ENCODE data around the gene FARS2. TPM values are rescaled to one million over a fixed set of nuclear protein-coding genes. Genes with fewer than 3 reads are reported as not detected.

The FARS2 gene
- total and polyA plus RNA-seq, 4 donors = 6.3 to 14.2 (median 10.5) TPM

DNA sequence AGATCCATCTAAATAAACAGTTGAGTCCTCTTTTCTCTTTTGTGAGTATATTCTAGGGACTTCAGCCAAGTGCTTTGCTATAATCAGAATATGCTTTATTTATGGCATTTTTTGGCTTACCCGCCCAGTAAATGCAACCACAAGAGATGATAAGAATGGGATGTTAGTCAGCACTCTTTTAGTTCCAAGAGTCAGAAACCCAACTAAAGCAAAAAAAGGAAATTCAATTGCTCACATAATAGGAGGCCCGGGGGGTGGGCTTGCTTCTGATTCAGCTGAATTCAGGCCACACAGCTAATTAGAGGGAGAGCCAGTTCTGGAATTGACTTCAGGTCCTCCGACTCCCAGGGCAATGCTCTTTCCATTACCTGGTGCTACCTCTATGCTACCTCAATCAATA is 250.6 kb downstream of the FARS2 start:
- Histone ChIP-seq H3K27ac (ENCODE audit: low read depth in 1 of 2, low read length in 2 of 2) (no peak overlapping the region), H3K4me1 (ENCODE audit: control insufficient read depth in 1 of 2, insufficient read depth in 2 of 2, low read length in 2 of 2) (no peaks in the 10 kb centered on the region), H3K36me3 (ENCODE audit: control insufficient read depth in 1 of 2, insufficient read depth in 2 of 2, low read length in 1 of 2) (no peaks in the 10 kb centered on the region), H3K9me3 (ENCODE audit: control insufficient read depth, low read length) (no peaks in the 10 kb centered on the region), H3K4me3 (ENCODE audit: low read length in 2 of 2) (no peak overlapping the region), H3K27me3 (ENCODE audit: control insufficient read depth in 1 of 2, insufficient read depth in 2 of 2, low read length in 1 of 2) (no peaks in the 10 kb centered on the region)
- WGBS, 2 donors = 61 to 63% methylated on average over 3 of the region's 3 CpGs
- DNase-seq = no peak
- ATAC-seq (ENCODE audit: low FRiP score) = no peak
- intact Hi-C loops (cut with DNase I) = no loop called here

DNA sequence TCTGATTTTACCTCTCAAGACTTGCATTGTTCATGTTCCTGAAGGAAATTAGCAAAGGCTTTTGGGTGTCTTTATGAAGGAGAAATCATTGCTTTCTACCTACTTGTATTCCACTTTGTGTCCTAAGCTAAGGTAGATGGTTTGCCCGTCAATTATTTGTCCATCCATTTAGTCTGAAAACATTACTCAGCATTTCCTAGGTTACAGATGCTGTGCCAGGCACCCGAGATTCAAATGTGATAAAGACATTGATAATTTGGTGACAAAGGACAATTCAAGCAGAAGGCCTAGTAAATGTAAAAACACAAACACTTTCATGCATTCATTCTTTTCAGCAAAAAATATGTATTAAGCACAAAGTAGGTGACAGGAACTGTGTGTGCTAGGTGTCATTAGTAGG is 251.1 kb downstream of the FARS2 start:
- H3K9me3 ChIP-seq (ENCODE audit: control insufficient read depth, low read length) = no peaks in the 10 kb centered on the region
- H3K27ac ChIP-seq (ENCODE audit: low read depth in 1 of 2, low read length in 2 of 2) = no peak overlapping the region
- no peaks in the 10 kb centered on the region for H3K27me3 ChIP-seq (ENCODE audit: control insufficient read depth in 1 of 2, insufficient read depth in 2 of 2, low read length in 1 of 2)
- intact Hi-C loops (cut with DNase I) = no loop called here
- H3K4me1 ChIP-seq (ENCODE audit: control insufficient read depth in 1 of 2, insufficient read depth in 2 of 2, low read length in 2 of 2) = no peaks in the 10 kb centered on the region
- H3K4me3 ChIP-seq (ENCODE audit: low read length in 2 of 2) = no peak overlapping the region
- ATAC-seq (ENCODE audit: low FRiP score) (no peak), DNase-seq (no peak)
- 93 to 94% methylated on average over 2 of the region's 2 CpGs for WGBS, 2 donors
- H3K36me3 ChIP-seq (ENCODE audit: control insufficient read depth in 1 of 2, insufficient read depth in 2 of 2, low read length in 1 of 2) = no peaks in the 10 kb centered on the region

DNA sequence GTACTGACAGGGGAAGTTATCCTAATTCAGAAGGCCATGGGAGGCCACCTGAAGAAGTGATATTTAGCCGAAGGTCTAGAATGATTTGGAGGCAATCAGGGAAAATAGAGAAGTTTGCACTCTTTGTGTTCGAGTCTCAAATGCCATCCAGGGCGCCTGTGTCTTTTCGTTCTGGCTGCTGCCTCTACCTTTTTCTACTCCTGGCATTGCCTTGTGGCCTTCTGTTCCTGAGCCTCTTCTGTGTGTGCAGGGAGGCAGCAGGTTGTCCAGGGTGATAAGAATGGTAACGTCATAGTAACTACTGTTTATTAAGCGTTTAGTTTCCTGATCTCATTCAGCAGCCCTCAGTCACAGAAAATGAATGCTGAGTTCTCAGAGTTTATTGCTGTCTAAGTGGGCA is 252.1 kb downstream of the FARS2 start:
- no peak for DNase-seq
- 94 to 95% methylated on average over 6 of the region's 6 CpGs for WGBS, 2 donors
- Histone ChIP-seq H3K4me3 (ENCODE audit: low read length in 2 of 2) (no peak overlapping the region), H3K4me1 (ENCODE audit: control insufficient read depth in 1 of 2, insufficient read depth in 2 of 2, low read length in 2 of 2) (no peaks in the 10 kb centered on the region), H3K27me3 (ENCODE audit: control insufficient read depth in 1 of 2, insufficient read depth in 2 of 2, low read length in 1 of 2) (no peaks in the 10 kb centered on the region), H3K9me3 (ENCODE audit: control insufficient read depth, low read length) (no peaks in the 10 kb centered on the region), H3K27ac (ENCODE audit: low read depth in 1 of 2, low read length in 2 of 2) (no peak overlapping the region), H3K36me3 (ENCODE audit: control insufficient read depth in 1 of 2, insufficient read depth in 2 of 2, low read length in 1 of 2) (no peaks in the 10 kb centered on the region)
- ATAC-seq (ENCODE audit: low FRiP score) = no peak
- intact Hi-C loops (cut with DNase I) = no loop called here

DNA sequence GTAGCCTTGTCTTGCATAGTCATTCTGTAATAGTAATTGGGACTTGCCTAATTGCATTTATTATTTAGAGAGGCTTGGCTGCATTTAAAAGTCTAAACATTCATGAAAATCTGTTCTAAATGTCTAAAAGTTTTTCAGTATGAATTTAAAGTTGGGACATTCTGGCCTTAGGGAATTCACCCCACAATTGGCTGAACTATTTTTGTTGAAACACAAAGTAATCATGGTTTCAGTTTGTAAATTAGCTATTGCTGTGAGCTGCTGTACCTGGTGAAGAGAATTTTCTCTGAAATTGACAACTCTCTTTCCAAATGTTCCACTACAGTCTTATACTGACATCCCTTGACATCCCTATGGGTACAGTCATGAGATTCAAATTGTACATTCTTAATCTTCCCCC is 253.0 kb downstream of the FARS2 start:
- no peaks in the 10 kb centered on the region for H3K9me3 ChIP-seq (ENCODE audit: control insufficient read depth, low read length)
- DNase-seq (no peak), ATAC-seq (ENCODE audit: low FRiP score) (no peak)
- intact Hi-C loops (cut with DNase I) = no loop called here
- no peak overlapping the region for H3K4me3 ChIP-seq (ENCODE audit: low read length in 2 of 2)
- no peaks in the 10 kb centered on the region for H3K36me3 ChIP-seq (ENCODE audit: control insufficient read depth in 1 of 2, insufficient read depth in 2 of 2, low read length in 1 of 2)
- H3K4me1 ChIP-seq (ENCODE audit: control insufficient read depth in 1 of 2, insufficient read depth in 2 of 2, low read length in 2 of 2) = no peaks in the 10 kb centered on the region
- no peaks in the 10 kb centered on the region for H3K27me3 ChIP-seq (ENCODE audit: control insufficient read depth in 1 of 2, insufficient read depth in 2 of 2, low read length in 1 of 2)
- H3K27ac ChIP-seq (ENCODE audit: low read depth in 1 of 2, low read length in 2 of 2) = no peak overlapping the region

DNA sequence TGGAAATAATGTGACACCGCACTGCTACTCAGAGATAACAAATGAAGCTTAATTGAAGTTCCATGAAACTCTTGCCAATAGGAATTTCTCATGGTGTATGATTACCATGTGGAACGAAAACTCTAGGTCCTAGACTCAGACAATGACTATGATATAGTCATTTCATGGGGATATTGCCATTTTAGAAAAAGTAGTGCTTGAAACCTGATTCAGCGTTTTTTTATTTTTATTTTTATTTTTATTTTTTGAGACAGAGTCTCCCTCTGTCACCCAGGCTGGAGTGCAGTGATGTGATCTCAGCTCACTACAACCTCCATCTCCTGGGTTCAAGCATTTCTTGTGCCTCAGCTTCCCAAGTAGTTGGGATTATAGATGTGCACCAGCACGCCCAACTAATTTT is 253.9 kb downstream of the FARS2 start:
- no peaks in the 10 kb centered on the region for H3K9me3 ChIP-seq (ENCODE audit: control insufficient read depth, low read length)
- no peak for DNase-seq
- H3K4me1 ChIP-seq (ENCODE audit: control insufficient read depth in 1 of 2, insufficient read depth in 2 of 2, low read length in 2 of 2) = no peaks in the 10 kb centered on the region
- no peaks in the 10 kb centered on the region for H3K27me3 ChIP-seq (ENCODE audit: control insufficient read depth in 1 of 2, insufficient read depth in 2 of 2, low read length in 1 of 2)
- no peak overlapping the region for H3K27ac ChIP-seq (ENCODE audit: low read depth in 1 of 2, low read length in 2 of 2)
- intact Hi-C loops (cut with DNase I) = no loop called here
- ATAC-seq (ENCODE audit: low FRiP score) = no peak
- H3K4me3 ChIP-seq (ENCODE audit: low read length in 2 of 2) = no peak overlapping the region
- WGBS, 2 donors = 74 to 98% methylated on average over 4 of the region's 4 CpGs
- H3K36me3 ChIP-seq (ENCODE audit: control insufficient read depth in 1 of 2, insufficient read depth in 2 of 2, low read length in 1 of 2) = no peaks in the 10 kb centered on the region

DNA sequence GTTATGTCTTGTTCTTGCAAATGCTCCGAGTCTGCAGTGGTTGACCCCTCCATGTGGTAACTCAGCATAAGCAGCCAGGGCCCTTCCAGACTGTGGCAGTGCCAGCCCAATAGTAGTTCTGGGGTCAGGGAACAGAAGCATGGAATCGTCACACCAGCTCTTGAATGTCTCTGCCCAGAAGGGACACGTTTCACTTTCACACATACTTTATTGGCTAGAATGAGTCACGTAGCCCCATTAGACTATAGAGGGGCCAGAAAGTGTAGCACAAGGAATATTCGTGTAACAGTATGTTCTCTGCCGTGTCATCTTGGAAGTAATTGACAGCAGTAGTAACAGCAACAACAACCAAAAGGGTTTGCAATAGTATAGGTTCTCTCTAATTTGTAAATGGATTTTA is 254.7 kb downstream of the FARS2 start:
- H3K4me3 ChIP-seq (ENCODE audit: low read length in 2 of 2) = no peak overlapping the region
- no peaks in the 10 kb centered on the region for H3K27me3 ChIP-seq (ENCODE audit: control insufficient read depth in 1 of 2, insufficient read depth in 2 of 2, low read length in 1 of 2)
- ATAC-seq (ENCODE audit: low FRiP score) = no peak
- no peaks in the 10 kb centered on the region for H3K36me3 ChIP-seq (ENCODE audit: control insufficient read depth in 1 of 2, insufficient read depth in 2 of 2, low read length in 1 of 2)
- H3K27ac ChIP-seq (ENCODE audit: low read depth in 1 of 2, low read length in 2 of 2) = no peak overlapping the region
- intact Hi-C loops (cut with DNase I) = no loop called here
- 89 to 92% methylated on average over 6 of the region's 6 CpGs for WGBS, 2 donors
- no peaks in the 10 kb centered on the region for H3K9me3 ChIP-seq (ENCODE audit: control insufficient read depth, low read length)
- no peak for DNase-seq
- H3K4me1 ChIP-seq (ENCODE audit: control insufficient read depth in 1 of 2, insufficient read depth in 2 of 2, low read length in 2 of 2) = no peaks in the 10 kb centered on the region

DNA sequence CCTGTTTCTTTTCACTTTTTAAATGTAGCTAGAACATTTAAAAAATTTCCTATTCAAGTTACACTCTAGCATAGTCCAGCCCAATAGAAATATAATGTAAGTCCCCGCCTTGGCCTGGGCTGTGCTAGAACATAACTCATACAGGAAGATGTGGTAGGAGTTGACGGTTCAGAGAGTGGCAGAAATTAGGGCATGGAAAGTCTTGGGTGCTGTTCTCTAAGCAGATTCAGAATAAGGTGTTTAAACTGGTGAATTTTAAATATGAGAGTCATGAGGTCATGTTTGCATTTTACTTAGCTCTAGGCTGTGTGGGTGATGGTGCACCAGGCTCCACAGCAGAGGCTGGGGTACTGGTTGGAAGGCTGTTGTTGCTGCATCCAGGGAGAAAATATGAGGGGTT is 256.5 kb downstream of the FARS2 start:
- H3K4me3 ChIP-seq (ENCODE audit: low read length in 2 of 2) = no peak overlapping the region
- no peaks in the 10 kb centered on the region for H3K36me3 ChIP-seq (ENCODE audit: control insufficient read depth in 1 of 2, insufficient read depth in 2 of 2, low read length in 1 of 2)
- no peaks in the 10 kb centered on the region for H3K4me1 ChIP-seq (ENCODE audit: control insufficient read depth in 1 of 2, insufficient read depth in 2 of 2, low read length in 2 of 2)
- H3K27me3 ChIP-seq (ENCODE audit: control insufficient read depth in 1 of 2, insufficient read depth in 2 of 2, low read length in 1 of 2) = no peaks in the 10 kb centered on the region
- intact Hi-C loops (cut with DNase I) = no loop called here
- no peak overlapping the region for H3K27ac ChIP-seq (ENCODE audit: low read depth in 1 of 2, low read length in 2 of 2)
- 94 to 97% methylated on average over 2 of the region's 2 CpGs for WGBS, 2 donors
- ATAC-seq (ENCODE audit: low FRiP score) (no peak), DNase-seq (no peak)
- no peaks in the 10 kb centered on the region for H3K9me3 ChIP-seq (ENCODE audit: control insufficient read depth, low read length)

DNA sequence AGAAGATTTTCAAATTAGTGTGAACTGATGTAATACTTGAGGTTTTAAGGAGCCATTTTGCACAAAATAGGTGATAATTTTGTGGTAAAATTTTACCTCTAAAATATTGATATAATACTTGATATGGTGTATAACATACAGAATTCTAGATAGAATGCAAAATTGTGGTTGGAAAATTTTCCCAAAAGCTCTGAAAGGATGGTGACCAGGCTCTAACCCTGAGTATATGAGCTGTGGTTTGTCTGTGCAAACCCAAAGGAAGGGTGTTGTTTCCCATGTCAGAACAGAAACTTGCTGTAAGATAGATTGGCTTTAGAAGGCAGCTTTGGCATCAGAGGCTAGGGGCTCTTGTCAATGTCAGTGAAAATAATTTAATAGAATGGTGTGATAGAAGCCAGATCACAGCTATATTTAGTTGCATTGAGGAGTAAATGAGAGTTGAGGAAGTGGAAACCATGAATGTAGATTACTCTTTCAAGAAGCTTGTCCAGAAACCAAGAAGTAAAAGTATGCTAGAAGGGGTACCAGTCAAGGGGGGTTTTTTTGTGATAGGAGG is 257.7 kb downstream of the FARS2 start:
- H3K9me3 ChIP-seq (ENCODE audit: control insufficient read depth, low read length) = no peaks in the 10 kb centered on the region
- no peak overlapping the region for H3K27ac ChIP-seq (ENCODE audit: low read depth in 1 of 2, low read length in 2 of 2)
- H3K4me3 ChIP-seq (ENCODE audit: low read length in 2 of 2) = no peak overlapping the region
- DNase-seq (no peak), ATAC-seq (ENCODE audit: low FRiP score) (no peak)
- H3K27me3 ChIP-seq (ENCODE audit: control insufficient read depth in 1 of 2, insufficient read depth in 2 of 2, low read length in 1 of 2) = no peaks in the 10 kb centered on the region
- no peaks in the 10 kb centered on the region for H3K36me3 ChIP-seq (ENCODE audit: control insufficient read depth in 1 of 2, insufficient read depth in 2 of 2, low read length in 1 of 2)
- no peaks in the 10 kb centered on the region for H3K4me1 ChIP-seq (ENCODE audit: control insufficient read depth in 1 of 2, insufficient read depth in 2 of 2, low read length in 2 of 2)
- intact Hi-C loops (cut with DNase I) = no loop called here

DNA sequence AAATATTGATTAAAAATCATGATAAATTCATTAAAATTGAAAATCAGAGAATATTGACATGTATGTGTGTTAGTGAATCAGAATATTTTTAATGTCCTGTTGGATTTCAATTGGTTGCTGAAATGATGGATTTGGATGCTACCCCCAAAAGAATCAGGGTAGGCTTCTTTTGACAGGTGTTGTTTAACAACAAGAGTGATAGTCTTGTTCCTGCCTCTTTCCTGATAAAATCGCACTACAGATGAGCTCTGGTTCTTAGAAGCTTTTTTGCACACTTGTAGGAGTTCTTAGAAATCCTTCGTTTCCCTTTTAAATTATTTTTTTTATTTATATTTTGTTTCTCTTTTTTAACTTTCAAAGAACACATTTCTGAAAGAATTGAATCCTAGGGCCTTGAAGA is 259.5 kb downstream of the FARS2 start:
- intact Hi-C loops (cut with DNase I) = no loop called here
- H3K27me3 ChIP-seq (ENCODE audit: control insufficient read depth in 1 of 2, insufficient read depth in 2 of 2, low read length in 1 of 2) = no peaks in the 10 kb centered on the region
- WGBS, 2 donors = 94 to 99% methylated on average over 2 of the region's 2 CpGs
- H3K4me1 ChIP-seq (ENCODE audit: control insufficient read depth in 1 of 2, insufficient read depth in 2 of 2, low read length in 2 of 2) = no peaks in the 10 kb centered on the region
- DNase-seq (no peak), ATAC-seq (ENCODE audit: low FRiP score) (no peak)
- H3K9me3 ChIP-seq (ENCODE audit: control insufficient read depth, low read length) = no peaks in the 10 kb centered on the region
- no peak overlapping the region for H3K27ac ChIP-seq (ENCODE audit: low read depth in 1 of 2, low read length in 2 of 2)
- H3K4me3 ChIP-seq (ENCODE audit: low read length in 2 of 2) = no peak overlapping the region
- H3K36me3 ChIP-seq (ENCODE audit: control insufficient read depth in 1 of 2, insufficient read depth in 2 of 2, low read length in 1 of 2) = no peaks in the 10 kb centered on the region
